IPS-18c (cell line): ENCODE data around the gene SLC17A9.

Experiments used
- H3K4me3 ChIP-seq: 2 replicates; pipeline ENCODE4 v1.7.0; 2013; ENCODE audit warnings: low read depth, mild to moderate bottlenecking, low read length, moderate library complexity; ENCODE audit not compliant: insufficient read depth
- H3K9me3 ChIP-seq: one replicate; pipeline ENCODE4 v1.6.1; 2013; ENCODE audit warnings: mild to moderate bottlenecking, low read length, moderate library complexity; ENCODE audit not compliant: control insufficient read depth, insufficient read depth

SLC17A9 gene

DNA sequence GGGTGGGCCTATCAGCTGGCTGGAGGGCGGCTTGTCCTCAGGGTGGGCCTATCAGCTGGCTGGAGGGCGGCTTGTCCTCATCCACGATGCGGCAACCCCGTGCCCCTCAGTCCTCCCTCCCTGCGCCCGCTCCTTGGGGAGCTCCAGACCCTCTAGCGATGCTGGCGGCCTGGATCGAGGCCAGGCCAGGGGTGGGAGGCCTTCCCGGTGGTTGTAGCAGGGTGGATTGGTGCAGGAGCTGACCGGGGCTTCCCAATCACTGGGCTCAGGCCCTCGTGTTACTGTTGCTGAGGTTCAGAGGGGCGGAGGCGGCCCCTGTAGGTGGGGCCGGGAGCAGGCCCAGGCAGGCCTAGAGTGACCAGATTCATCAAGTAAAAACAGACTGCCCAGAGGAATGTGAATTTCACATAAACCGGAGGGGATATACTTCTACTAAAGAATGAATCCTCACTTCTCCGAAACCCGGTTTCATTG lies 8.8 kb downstream of the SLC17A9 start:
- no peaks in the 10 kb centered on the region for H3K9me3 ChIP-seq
- no peak overlapping the region for H3K4me3 ChIP-seq

DNA sequence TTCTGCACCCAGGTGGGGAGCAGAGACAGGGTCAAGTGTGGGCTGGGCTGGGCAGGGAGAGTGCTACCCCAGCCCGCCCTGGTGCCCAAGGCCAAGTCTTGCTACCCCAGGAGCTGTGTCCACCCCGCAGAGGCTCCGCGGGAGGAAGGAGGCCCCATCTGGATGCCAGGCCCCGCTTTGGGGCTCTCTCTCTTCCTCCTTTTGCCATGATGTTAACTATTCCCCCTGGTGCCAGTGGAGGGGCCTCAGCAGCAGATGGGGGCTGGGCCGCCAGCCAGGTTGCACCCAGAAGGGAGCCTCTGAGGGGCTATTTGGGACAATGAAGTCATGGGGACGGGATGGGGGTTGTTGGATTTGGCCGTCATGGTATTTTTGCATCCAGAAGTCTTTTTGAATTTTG lies 9.3 kb downstream of the SLC17A9 start:
- H3K4me3 ChIP-seq = no peak overlapping the region

DNA sequence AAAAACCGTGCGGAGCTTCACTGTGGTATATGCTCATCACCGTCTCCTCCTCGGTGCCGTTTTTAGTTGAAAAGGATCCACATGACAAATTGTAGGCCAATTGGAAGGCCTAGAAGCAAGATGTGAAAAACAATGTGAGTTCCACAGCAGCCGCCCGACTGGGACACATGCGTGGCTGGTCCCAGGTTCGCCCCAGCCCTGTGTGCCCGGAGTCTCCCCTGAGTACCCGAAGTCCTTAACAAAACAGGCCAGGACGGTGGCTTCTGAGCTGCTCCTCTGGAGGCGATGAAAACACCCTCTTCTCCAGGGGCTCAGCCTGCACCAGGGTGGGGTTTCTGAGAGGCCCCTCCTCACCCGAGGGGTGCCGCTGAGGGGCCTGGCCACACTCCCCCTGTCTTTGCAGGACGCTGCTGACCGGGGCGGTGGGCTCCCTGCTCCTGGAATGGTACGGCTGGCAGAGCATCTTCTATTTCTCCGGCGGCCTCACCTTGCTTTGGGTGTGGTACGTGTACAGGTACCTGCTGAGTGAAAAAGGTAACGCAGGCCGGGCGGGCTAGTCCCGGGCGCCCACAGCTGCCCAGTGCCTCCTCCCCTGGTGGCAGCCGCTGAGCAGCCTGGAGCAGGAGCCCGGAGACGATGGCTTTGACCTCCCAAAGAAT lies 9.8 kb downstream of the SLC17A9 start:
- Histone ChIP-seq H3K4me3 (no peak overlapping the region), H3K9me3 (no peaks in the 10 kb centered on the region)

More for the DNA sequence above, 9.3 kb downstream of the SLC17A9 start:
- no peaks in the 10 kb centered on the region for H3K9me3 ChIP-seq

DNA sequence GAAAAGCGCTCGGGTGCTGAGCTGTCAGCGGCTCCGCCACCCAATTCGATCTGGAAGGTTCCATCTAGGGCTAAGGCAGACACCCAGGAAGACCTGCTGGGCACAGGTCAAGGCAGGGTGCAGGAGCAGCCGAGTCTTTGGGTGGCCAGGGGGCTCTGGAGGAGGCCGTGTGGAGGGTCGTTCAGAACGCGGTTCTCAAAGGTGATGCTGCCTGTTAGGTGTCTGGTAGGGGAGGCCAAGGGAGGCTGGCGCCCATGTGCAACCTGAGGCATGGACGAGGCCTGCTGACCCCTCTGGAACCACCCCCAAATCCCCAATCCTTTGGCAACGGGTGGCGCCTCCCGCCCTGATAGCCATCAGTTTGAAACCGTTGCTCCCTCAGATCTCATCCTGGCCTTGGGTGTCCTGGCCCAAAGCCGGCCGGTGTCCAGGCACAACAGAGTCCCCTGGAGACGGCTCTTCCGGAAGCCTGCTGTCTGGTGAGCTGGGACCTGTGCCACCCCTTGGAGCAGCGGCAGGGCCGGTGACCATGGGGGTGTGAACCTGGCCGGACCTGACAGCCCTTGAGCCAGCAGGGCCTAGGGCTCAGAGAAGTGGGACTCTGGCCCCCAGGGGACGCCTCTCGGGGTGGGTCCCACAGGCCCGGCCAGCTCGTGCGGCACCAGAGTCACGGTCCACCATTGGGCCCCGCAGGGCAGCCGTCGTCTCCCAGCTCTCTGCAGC lies 10.5 kb downstream of the SLC17A9 start:
- Histone ChIP-seq H3K4me3 (no peak overlapping the region), H3K9me3 (no peaks in the 10 kb centered on the region)

DNA sequence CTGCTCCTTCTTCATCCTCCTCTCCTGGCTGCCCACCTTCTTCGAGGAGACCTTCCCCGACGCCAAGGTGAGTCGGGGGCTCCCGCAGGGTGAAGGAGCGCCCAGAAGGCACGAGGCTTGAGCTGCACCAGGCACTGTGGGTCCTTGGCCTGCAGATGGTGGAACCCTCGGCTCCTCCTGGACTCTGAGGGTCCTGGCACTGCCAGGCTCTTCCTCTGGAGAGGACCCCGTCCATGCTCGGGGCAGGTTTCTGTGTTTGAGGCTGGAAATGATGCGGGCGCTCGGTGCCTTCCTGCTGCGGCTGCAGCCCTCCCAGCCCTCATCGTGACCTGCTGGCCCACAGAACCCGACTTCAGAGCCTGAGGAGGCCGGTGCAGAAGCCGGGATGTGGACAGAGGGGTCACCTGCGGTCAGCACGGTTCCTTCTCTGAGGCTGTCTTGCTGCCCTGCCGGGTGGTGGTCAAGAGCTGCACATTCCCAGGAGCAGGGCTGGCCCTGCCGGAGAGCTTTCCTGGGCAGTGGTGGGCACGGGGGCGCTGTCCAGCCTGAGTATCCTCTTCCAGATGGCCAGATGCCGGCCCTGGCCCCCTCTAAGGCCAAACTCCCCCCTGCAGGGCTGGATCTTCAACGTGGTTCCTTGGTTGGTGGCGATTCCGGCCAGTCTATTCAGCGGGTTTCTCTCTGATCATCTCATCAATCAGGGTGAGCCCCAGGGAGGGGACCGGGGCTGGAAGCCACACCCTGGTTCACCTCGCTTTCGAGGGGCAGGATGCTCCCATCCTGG lies 11.3 kb downstream of the SLC17A9 start:
- Histone ChIP-seq H3K9me3 (no peaks in the 10 kb centered on the region), H3K4me3 (no peak overlapping the region)

DNA sequence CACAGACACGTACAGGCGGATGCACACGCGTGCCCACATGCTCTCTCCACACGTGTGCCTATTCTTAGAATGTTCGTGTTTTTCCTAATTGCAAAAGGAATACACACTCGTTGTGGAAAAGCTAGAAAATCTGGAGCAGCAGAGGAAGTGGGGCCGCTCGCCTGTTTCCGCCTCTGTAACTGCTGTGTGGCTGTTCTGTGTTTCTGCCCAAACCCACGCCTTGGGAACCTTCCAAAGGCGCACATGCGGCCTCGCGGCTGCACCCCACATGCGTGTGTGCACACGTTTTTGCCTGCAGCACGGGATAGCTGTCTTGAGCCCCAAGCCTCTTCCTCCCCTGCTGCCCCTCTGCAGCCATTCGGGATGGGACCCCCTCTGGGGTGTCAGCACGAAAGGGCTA lies 12.2 kb downstream of the SLC17A9 start:
- Histone ChIP-seq H3K9me3 (no peaks in the 10 kb centered on the region), H3K4me3 (no peak overlapping the region)

DNA sequence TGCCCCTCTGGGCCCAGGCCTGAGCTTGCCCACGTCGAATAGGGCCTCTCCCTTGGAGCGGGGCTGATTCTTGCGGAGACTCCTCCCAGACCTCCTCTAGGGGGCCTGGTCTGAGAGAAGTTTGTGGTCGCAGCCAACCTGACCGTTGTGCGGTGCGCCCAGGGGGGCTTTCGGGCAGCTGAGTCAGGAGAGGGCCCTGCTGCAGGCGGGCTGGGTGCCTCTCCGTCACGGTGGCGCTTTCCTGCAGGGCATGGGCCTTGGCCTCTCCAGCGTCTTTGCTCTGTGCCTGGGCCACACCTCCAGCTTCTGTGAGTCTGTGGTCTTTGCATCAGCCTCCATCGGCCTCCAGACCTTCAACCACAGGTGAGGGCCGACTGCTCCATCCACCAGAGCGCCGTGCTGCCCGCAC lies 12.9 kb downstream of the SLC17A9 start:
- Histone ChIP-seq H3K9me3 (no peaks in the 10 kb centered on the region), H3K4me3 (no peak overlapping the region)

DNA sequence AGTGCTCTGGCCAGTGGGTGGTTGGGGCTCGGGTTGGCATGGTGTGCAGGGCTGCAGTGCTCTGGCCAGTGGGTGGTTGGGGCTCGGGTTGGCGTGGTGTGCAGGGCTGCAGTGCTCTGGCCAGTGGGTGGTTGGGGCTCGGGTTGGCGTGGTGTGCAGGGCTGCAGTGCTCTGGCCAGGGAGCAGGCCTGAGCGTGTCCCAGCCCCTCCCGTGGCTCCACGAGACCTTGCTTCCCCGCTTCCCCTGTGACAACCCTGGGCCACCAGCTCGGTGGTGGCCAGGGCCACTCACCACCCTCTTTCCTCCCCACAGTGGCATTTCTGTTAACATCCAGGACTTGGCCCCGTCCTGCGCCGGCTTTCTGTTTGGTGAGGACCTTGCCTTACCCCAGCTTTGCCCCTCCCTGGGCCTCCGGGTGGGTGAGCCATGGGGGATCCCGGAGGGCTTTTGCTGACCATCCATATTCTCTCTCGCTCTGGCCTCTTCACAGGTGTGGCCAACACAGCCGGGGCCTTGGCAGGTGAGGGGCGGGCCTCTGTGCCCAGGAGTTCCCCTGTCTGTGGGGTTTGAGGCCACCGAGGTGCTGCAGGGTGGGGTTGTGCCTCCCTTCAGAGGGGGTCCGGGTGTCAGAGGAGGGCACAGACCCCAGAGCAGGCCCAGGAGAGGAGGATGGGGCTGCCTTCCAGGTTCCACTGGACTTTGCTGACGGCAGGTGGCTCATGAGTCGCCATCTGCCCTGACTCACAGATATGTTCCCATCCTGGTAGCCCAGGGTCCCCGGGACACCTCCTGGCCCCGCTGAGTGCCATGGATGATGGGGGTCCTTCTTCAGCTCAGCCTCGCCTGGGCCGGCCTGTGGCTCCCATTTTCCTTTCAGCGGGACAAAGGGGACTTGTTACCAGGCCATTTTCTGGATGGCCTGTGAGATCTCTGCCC lies 14.0 kb downstream of the SLC17A9 start:
- Histone ChIP-seq H3K4me3 (no peak overlapping the region), H3K9me3 (no peaks in the 10 kb centered on the region)

DNA sequence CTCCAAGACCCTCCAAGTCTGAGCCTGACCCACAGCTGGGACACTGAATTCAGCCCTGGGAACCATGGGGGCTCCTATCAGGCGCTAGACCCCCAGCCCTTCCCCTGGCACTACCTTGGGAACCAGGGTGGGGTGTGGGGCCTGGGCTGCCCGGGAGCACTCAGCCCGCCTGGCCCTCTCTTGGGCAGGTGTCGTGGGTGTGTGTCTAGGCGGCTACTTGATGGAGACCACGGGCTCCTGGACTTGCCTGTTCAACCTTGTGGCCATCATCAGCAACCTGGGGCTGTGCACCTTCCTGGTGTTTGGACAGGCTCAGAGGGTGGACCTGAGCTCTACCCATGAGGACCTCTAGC lies 14.6 kb downstream of the SLC17A9 start:
- Histone ChIP-seq H3K4me3 (no peak overlapping the region), H3K9me3 (no peaks in the 10 kb centered on the region)

DNA sequence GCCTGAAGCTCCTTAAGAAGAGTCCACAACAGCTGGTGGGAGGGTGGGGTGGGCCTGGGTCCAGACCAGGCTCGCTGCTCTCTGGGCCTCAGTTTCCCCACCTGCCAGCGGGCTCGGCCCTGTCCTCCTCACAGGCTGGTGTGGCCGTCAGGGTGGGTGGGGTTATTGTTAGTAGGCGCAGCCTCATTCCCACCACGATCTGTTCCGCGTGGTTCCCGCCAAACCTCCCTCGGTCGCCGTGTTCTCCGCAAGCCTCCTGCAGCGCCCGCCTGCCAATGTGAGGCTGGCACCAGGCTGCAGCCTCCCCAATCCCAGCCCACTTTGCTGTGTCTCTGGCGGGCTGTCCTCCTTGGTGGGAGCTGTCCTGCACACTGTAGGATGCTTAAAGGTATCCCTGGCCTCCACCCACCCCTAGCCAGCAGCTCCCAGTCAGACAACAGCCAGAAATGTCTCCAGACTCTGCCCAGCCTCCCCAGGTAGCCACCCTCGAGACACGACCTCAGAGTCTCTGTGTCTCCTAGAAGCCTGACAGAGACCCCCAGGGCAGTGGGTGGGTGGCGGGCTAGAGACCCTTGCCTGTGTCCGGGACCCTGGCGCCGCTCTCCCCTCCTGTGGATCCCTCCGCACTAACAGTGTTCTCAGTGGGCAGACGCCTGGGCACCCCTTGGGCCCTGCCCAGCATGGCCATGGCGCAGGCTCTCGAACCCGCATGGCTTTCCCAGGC lies 15.3 kb downstream of the SLC17A9 start:
- Histone ChIP-seq H3K4me3 (no peak overlapping the region), H3K9me3 (no peaks in the 10 kb centered on the region)

DNA sequence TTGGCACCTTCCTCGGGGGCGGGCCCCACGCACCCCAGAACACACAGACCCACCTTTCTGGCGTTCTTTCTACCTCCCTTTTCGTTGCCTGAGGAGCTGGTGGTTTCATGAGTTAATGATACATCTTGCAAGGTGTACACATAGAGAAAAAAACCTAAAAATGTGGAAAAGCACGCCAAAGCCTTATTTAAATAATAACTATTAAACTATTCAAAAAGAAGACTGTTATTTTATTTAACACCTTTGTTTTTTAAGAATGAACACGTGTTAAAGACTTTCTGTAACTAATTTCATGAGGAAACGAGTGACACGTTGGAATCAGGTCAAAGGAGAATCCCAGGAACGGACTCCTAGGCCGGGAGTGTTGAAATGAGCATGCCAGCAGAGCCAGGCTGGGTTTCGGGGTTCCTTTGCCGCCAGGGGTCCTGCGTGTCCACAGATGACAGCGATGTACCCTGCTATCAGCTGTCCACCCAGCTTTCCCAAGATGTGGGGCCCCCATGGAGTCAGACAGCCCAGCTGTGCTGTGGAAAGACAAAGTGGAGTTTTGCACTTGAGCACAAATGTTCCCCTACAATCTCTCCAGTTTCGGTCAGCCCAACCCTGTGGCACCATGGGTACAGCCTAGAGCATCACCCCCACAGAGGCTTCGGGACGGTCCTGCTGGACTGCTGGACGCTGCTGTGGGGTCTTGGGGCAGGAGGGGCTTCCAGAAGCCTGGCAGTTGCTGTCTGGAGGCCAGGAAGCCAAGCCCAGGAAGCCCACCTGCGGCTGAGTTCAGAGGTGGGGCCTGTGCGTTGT lies 16.1 kb downstream of the SLC17A9 start:
- Histone ChIP-seq H3K9me3 (no peaks in the 10 kb centered on the region), H3K4me3 (no peak overlapping the region)

DNA sequence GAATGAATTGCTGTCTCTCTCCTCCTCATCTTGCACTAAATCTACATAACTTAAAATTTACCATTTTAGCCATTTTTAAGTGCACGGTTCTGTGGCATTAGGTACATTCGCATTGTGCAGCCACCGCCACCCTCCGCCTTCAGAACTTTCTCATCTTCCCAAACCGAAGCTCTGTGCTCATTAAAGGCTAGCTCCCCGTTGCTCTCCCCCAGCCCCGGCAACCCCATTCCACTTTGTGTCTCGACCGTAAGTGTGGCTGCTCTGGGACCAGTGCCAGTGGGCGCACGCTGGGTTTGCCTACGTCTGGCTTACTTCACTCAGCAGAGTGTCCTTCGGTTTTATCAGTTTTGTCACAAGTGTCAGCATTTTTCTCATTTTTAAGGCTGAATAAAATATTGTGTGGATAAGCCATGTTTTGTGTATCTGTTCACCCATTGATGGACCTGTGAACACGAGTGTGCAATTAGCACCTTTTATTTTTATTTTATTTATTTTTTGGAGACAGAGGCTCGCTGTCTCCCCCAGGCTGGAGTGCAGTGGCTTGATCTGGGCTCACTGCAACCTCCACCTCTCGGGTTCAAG lies 16.8 kb downstream of the SLC17A9 start:
- Histone ChIP-seq H3K9me3 (no peaks in the 10 kb centered on the region), H3K4me3 (no peak overlapping the region)

DNA sequence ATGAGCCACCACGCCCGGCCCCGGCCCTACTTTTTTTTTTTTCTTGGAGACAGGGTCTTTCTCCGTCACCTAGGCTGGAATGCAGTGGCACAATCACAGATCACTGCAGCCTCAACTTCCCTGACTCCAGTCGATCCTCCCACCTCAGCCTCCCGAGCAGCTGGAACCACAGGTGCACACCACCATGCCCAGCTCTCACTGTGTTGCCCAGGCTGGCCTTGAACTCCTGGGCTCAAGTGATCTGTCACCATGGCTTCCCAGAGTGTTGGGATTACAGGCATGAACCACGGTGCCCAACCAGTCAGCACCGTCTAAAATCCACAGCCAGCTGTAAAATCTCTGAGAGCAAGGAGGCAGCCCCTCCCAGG lies 17.4 kb downstream of the SLC17A9 start:
- Histone ChIP-seq H3K4me3 (no peak overlapping the region), H3K9me3 (no peaks in the 10 kb centered on the region)

DNA sequence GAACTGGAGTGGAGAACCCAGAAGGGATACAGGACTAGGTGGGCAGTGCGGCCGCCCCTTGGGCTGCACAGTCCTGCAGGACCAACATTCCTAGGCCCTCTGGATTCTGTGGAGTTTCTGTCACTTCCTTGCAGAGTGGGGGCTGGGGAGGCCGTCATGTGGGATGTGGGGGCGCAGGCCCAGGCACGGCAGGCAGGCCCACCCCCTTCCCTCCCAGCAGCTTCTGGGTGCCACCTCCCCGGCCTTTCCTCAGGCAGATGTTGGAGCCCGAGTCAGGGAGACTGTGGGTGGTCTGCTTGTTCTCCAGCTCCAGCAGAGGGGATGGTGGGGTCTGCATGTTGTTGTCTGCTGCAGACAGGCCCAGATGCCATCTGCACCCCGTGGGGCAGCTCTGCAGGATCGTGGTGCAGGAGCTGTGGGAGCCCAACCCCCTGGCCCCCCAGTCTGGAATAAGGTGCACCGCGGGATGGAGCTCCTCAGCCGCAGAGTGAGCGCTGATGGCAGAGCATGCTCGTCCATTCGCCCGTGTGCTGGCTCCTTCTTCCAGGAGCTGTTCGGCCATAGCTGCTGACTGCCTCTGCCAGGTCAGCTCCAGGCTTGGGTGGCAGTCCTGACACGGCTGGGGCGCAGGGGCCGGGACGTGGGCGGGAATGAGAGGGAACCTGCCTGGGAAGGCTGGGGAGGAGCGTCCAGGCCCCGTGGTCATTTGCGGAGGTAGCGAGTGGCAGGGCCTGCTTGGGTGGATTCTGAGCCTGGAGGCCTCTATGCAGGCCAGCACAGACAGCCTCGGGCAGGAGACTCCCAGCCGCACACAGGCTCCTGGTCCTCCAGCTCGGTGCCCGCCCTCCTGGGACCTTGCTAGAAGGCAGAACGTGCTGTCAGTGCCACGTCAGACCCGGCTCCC lies 18.1 kb downstream of the SLC17A9 start:
- Histone ChIP-seq H3K9me3 (no peaks in the 10 kb centered on the region), H3K4me3 (no peak overlapping the region)
